WTC11 (cell line): ENCODE data around the gene RBPJ.

Experiments
- CREB1 ChIP-seq: sonication (generic); formaldehyde crosslinking; IDR thresholded peaks from 2 replicates; pipeline ENCODE4 v1.8.0; 2023; ENCODE audit warnings: mild to moderate bottlenecking, missing genetic modification reagents
- CTCF ChIP-seq: fragments of 200-600 bp; IDR thresholded peaks from 2 replicates; pipeline ENCODE4 v1.8.0; 2022; ENCODE audit warnings: antibody characterized with exemption
- MAX ChIP-seq: sonication (generic); formaldehyde crosslinking; IDR thresholded peaks from 2 replicates; pipeline ENCODE4 v1.8.0; 2022; ENCODE audit warnings: mild to moderate bottlenecking, missing genetic modification reagents
- STAT6 ChIP-seq: sonication (generic); formaldehyde crosslinking; conservative IDR thresholded peaks from 2 replicates; pipeline ENCODE4 v1.8.1; 2023; ENCODE audit warnings: mild to moderate bottlenecking, low read depth, missing genetic modification reagents, moderate library complexity
- TEAD4 ChIP-seq: sonication (generic); formaldehyde crosslinking; IDR thresholded peaks from 2 replicates; pipeline ENCODE4 v1.8.0; 2022; ENCODE audit warnings: mild to moderate bottlenecking, missing genetic modification reagents
- TF ChIP-seq, protein P1 (sequence below): sonication (generic); formaldehyde crosslinking; IDR thresholded peaks from 2 replicates; pipeline ENCODE4 v1.8.1; 2022; ENCODE audit warnings: low read depth, mild to moderate bottlenecking, moderate library complexity, missing genetic modification reagents, borderline replicate concordance
- TF ChIP-seq, protein P2 (sequence below): sonication (generic); formaldehyde crosslinking; IDR thresholded peaks from 2 replicates; pipeline ENCODE4 v1.8.1; 2023; ENCODE audit warnings: mild to moderate bottlenecking, missing genetic modification reagents, moderate library complexity

- TF ChIP-seq CTCF (no peak), MAX (CRISPR knock-in tag) (no peak), STAT6 (CRISPR knock-in tag) (no peak), TEAD4 (no peak), CREB1 (no peak)
- TF ChIP-seq, protein P1, sequence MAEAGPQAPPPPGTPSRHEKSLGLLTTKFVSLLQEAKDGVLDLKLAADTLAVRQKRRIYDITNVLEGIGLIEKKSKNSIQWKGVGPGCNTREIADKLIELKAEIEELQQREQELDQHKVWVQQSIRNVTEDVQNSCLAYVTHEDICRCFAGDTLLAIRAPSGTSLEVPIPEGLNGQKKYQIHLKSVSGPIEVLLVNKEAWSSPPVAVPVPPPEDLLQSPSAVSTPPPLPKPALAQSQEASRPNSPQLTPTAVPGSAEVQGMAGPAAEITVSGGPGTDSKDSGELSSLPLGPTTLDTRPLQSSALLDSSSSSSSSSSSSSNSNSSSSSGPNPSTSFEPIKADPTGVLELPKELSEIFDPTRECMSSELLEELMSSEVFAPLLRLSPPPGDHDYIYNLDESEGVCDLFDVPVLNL, result no peak
- TF ChIP-seq, protein P2, sequence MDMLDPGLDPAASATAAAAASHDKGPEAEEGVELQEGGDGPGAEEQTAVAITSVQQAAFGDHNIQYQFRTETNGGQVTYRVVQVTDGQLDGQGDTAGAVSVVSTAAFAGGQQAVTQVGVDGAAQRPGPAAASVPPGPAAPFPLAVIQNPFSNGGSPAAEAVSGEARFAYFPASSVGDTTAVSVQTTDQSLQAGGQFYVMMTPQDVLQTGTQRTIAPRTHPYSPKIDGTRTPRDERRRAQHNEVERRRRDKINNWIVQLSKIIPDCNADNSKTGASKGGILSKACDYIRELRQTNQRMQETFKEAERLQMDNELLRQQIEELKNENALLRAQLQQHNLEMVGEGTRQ (CRISPR knock-in tag), result no peak
These were observed 47.9 kb downstream of the RBPJ start for GRCh38 chr4:26368685-26369084.
